RKO (cell line): ENCODE results near the gene MACROD2.
A peak's percentile ranks its signal among the peaks of the same experiment; 100 is the strongest.

Experiments used
- DNase-seq: peaks from one replicate; pipeline ENCODE4 v3.0.0-alpha.2; 2016; ENCODE audit warnings: low spot score

The MACROD2 gene

GRCh38 chr20:14877301-14878028, 882.1 kb downstream of the MACROD2 start:
- DNase-seq = no peak

DNA sequence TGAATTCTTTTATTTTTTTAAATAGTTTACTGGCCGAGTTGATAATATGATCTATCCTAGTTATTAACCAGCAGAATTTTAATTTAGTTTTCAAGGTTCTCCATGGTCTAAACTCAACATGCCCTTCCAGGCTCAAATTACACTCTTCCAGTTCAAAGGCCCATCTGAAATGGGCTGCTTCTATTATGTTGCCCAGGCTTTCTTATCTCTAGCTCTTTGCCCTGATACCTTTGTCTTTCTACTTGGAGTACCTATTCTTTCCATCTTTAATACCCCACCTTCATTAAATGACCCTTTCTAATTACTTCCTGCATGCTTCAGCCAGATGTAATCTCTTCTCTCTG, 883.3 kb downstream of the MACROD2 start:
- DNase-seq = no peak

DNA sequence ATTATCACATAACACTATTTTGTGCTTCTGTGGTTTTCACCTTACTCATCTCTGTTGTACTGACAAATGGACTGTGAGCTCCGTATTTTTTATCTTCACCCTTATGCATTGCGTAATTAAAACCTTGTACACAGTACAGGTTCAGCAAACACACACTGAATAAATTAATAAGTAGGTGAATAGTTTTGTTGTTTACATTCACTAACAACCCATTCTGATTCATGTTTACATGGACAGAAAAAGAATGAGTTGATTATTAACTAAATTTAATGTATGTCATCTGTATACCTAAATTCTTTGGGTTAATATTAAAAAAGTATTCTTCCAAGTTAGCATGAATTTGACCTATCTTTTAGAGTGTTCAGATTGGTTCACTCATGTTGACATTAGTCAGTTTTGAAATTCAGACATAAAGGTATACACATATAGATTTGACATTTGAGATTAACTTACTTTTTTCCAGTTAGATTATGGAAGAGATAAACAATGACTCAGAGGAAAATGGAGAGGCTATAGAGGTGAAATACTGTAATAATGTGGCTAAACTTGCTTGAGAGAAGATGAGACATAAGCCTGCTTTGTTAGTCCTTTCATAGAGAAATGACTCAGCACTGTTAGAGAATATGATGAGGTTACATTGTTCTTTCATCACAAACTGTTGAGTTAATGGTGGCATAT, 883.8 kb downstream of the MACROD2 start:
- DNase-seq = peak; percentile 54

- DNase-seq = no peak
These were observed 884.5 kb downstream of the MACROD2 start for GRCh38 chr20:14879839-14880238.

- no peak for DNase-seq
These were observed 886.2 kb downstream of the MACROD2 start for GRCh38 chr20:14881518-14881917.

- no peak for DNase-seq
These were observed 886.8 kb downstream of the MACROD2 start for GRCh38 chr20:14882157-14882556.

DNA sequence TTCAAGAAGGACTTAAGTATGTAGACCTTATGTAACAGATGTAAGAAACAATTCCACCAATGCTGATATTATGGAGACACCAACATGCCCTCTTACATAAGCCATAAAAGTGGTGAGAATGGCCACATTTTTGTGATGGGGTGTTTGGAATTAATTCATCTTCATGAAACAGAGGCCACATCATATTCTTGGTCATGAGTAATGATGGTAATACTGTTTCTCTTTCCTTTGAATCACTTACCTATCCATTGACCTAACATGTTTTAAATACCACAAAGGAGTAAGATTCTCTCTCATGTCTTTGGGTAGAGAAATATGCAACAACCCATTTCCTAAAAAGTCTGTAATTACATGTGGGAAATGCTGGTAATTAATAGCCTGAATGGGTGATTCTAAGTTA, 887.5 kb downstream of the MACROD2 start:
- DNase-seq = no peak

- no peak for DNase-seq
These were observed 888.0 kb downstream of the MACROD2 start for GRCh38 chr20:14883324-14883723.

- DNase-seq = no peak
These were observed 890.3 kb downstream of the MACROD2 start for GRCh38 chr20:14885661-14886060.

DNA sequence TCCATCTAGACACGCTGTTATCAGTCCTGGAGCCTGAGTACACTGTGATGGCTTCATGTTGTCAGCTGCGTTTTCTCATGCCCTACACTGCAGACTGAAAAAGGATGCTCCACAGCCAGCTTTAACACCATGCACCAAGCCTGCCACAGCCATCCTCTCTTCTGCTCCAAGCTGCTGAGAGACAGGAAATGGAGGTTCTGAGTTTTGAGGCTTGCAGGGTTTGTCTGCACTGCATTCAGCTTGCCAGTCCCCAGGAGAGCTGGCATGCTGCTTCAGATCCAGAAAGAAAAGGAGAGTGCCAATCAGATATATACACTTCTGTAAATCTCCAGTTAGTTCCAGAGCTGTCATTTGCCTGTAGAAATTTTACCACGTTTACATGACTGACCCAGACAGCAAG, 892.8 kb downstream of the MACROD2 start:
- DNase-seq = no peak

DNA sequence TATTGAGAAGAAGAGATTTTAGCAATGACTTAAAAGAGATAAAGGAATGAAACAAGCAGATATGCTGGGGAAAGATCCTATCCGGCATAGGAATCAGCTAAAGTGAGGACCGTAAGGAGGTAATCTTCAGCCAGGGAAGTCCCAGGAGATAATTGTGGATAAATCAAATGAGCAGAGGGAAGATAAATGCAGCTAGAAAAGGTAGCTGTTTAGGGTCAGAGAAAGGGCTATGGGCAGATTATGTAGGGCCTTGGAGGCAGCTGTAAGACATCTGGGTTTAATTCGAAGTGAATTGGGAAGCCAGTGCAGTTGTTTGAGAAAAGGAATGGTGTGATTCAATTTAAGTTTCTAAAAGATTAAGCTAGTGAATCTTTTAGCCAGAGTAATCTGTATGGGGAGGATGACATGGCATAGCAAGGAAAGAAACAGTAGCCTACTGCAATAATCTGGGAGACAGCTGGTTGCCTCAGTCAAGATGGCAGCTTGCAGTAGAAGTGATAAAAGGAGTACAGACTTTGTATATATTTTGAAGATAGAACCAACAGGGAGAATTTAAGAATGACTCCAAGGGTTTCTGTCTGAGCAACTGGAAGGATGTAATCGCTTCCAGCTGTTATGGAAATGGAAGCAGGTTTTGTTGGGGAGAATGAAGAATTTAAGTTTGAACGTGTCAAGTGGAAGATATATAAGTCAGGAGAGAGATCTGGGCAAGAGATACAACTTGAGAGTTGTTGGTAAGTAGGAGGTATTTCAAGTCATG, 894.4 kb downstream of the MACROD2 start:
- no peak for DNase-seq

DNA sequence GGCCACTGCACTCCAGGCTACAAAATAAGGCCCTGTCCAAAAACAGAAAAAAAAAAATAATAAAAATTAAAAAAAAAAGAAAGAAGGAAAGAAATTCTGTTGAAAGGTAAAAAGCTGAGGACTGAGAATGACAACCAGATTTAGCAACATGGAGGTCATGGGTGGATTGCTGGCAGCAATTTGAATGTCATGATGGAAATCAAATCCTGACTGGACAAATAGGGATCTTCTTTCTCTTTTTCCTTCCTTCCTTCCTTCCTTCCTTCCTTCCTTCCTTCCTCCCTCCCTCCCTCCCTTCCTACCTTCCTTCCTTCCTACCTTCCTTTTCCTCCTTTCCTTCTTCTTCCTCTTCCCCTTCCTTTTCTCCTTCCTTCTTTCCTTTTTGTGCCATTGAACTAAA, 895.4 kb downstream of the MACROD2 start:
- no peak for DNase-seq

DNA sequence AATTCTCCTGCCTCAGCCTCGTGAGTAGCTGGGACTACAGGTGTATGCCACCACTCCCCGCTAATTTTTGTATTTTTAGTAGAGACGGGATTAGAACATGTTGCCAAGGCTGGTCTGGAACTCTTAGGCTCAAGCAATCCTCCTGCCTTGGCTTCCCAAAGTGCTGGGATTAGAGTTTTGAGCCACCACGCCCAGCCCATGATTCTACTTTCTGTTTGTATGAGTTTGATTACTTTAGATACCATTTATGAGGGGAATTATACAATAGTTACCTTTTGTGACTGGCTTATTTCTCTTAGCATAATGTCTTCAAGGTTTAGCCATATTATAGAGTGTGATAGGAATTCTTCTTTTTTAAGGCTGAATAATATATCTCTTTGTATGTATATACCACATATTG, 897.5 kb downstream of the MACROD2 start:
- no peak for DNase-seq

DNA sequence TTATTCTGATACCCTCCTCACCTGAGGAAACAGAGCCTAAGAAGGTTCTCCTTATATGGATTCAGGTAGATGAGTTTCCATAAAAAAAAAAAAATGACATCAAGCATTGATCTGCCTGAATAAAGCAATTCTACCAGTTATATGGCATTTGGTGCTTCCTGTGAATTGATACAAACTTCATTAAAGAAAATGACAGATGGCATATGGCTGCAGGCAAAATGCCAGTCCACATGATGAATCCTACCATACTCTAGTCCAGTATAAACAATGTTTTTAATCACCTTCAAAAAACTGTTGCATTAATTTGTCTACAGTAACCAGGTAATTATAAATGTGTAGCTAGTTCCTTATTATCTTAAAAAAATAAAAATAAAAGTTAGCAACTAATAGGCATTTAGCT, 901.3 kb downstream of the MACROD2 start:
- no peak for DNase-seq

GRCh38 chr20:14897608-14898007, 902.3 kb downstream of the MACROD2 start:
- no peak for DNase-seq

DNA sequence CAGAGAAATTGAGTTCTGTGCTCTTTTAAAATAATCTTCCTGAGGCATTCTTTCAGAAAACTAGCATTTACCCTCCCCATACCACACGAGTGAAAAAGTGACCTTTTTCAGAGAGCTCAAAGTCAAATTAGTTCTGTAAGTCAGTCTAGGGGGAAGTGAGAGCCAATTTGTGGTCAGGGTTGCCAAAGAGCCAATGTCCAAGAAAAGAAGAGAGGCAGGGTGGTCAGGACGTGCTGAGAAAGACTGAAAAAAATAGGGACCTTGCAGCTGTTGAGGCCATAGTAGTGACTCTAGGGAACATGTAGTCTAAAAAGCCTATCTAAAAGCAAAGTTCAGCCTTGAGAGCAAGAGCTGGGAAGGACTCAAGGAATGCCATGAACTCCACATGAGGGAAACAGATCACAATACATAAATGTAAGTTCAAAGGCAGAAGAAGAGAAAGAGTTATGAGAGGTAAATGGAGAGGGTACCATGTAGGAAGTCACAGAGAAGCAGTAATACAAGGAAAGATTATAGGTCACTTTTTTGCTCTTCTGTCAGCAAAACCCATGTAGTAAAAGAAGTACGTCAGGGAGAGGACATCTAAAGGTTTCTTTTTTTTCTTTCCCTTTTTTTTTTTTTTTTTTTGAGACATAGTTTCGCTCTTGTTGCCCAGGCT, 907.2 kb downstream of the MACROD2 start:
- DNase-seq = no peak

DNA sequence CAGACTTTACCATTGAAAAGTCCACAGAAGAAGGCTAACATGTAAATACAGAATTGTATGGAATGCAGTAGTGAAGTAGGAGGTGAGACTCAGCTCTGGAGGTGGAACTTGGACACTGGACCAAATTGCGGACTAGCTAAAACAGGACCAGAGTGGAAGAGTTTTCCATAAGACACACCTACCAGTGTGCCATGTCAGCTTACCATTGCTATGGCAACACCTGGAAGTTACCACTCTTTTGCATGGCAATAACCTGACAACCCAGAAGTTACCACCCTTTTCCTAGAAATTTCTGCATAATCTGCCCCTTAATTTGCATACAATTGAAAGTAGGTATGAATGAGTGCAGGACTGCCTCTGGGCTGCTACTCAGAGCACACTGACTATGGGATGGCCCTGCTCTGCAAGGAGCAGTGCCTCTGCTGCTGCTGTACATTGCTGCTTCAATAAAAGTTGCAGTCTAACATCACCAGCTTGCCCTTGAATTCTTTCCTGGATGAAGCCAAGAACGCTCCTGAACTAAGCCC, 911.7 kb downstream of the MACROD2 start:
- DNase-seq = no peak

GRCh38 chr20:14910126-14910525, 914.8 kb downstream of the MACROD2 start:
- DNase-seq = no peak

DNA sequence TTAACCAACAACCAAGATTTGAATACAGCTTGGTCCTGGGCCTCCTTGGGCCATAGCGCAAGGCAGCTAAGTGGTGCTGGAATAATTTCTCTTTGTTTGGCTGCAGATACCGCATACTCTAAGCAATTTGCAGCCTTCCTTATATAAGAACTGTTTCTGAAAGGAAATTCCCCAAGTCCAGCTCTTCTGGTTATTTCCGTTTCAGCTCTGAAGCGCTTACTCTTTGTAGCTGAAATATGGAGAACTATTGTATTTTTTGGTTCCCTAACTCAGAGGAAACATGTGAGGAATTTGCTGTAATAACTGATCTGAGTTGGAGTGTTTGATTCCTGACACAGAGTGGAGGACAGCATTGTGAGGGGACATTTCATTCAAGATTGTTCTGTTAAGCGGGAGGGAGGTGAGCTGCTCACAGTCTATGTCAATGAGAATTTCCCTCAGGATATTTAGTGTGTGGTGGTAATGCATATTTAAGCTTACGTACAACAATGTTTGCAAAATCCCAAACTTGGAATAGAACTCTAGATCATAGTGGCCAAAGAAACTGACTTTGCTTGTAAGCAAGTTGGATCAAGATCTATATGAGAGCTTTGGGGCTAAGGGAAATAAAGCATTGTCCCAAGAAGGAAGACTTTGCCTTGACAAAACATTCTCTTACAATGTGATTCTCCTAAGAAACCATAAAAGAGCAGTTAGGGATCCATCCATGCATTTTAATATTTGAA, 918.7 kb downstream of the MACROD2 start:
- no peak for DNase-seq

DNA sequence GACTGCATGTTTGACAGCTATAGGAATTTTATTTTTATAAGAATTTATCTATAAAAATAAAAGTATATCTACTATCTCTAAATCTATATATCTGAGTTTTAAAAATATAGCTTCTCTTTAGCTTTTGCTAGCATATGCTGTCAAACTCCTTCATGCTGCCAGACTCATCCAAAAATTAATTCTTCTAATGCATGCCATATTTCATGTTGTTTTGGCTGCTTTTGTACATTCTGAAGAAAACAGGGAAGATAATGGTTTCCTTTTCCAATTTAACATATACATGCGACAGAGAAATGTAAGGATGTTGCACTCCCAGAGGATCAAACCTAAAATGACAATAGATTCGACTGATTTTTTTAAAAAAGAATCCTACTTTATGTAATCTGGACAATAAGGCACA, 919.3 kb downstream of the MACROD2 start:
- DNase-seq = no peak

DNA sequence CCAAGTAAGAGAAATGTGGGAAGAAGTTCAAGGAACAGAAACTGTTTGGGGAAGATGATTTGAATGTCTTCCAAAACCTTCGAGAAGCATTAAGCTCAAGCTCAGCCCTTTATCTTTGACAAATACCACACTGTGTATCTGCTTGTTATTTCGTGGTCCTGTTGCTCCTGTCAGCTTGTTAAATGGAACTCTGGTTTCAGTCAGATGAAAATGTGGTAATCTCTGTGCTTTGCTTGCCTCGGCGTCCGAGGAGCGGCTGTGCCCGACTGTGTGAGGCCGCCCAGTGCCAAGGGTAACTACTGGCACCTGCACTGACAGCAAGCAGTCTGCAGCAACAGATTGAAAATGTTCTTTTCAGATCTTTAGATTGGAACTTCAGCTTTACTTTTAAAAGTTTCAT, 920.0 kb downstream of the MACROD2 start:
- no peak for DNase-seq
